Activated T-cell treated with anti-CD3 and anti-CD28 coated beads for 1 hour (primary cell): ENCODE results near the gene ATOSA.

Experiments
- DNase-seq: peaks from one replicate; pipeline ENCODE4 v3.0.0-alpha.2; 2020; ENCODE audit warnings: low read depth

Gene ATOSA

GRCh38 chr15:52679232-52680040, at the start of gene ATOSA:
Gene ATOSA (minus strand): TSS chr15:52679388. CDS start chr15:52678021, 1,367 bp downstream.
- DNase-seq = peak; percentile 81

DNA sequence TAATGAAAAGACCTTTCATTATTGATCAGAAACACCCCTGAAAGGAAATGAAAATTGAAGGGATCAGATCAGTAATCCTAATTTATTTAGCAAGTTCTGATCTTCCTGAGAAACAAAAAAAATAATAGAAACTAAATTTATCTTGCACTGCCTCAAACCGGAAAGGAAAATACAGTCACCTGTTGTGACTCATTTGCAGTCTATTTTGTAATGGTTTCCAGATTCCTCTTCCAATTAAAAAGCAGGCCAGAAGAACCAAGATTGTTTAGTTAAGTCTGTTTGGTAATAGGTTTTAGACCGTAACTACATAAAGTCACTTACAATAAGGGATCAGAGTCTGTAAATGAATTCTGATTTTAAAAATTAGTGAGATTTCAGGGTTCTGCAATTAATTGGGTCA, 49.7 kb upstream of the ATOSA start:
- no peak for DNase-seq

GRCh38 chr15:52727815-52728214, 48.6 kb upstream of the ATOSA start:
- no peak for DNase-seq

GRCh38 chr15:52726195-52726594, 47.0 kb upstream of the ATOSA start:
- DNase-seq = no peak

DNA sequence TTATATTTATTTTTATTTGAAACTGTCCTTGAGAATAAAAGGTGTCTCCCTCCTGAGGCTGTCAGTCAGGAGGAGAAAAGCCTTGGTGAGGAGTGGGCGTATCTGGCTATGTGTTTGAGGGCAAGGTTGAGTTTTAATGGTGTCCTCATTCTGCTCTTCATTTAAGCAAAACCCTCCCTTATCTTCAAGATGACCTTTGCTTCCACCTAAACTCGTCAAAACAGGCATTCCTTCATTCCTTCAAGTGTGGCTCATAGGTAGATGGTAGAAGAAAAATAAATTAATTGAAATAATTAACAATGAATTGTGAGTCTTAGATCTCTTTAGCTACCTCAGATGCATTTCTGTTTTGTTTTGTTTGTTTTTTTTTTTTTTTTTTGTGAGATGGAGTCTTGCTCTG, 39.4 kb upstream of the ATOSA start:
- DNase-seq = no peak

DNA sequence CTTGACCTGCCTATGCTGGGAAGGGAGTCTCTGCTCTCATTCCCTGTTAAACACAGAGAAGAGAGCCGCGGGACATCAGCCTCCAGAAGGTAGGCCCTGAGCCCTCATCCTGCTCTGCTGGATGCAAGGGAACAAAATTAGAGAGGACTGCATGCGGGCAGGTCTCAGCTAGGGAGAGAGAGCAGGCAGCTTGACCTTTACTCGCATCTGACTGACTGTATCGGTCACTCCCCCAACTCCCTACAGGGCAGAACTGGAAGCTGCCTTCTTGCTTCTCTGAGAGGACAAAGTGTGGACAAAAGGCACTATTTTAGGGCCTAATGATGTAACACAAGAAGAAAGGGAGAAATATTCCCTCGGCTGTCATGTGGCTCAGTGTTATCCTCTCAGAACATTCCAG, 38.7 kb upstream of the ATOSA start:
- DNase-seq = no peak

DNA sequence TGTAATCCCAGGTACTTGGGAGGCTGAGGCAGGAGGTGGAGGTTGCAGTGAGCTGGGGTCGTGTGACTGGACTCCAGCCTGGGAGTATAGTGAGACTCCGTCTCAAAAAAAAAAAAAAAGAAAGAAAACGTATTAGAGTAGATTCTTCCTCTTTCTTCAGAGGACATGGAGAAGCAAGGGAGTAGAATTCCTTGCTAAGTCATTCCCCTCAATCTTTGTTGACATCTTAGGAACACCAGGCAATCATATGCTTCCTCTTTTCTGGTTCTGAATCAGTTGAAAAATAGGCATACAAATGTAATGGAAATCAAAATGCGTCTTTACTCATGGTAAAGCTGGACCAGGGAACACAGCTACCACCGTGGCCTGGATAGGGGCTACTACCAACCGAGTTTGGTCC, 38.3 kb upstream of the ATOSA start:
- no peak for DNase-seq

DNA sequence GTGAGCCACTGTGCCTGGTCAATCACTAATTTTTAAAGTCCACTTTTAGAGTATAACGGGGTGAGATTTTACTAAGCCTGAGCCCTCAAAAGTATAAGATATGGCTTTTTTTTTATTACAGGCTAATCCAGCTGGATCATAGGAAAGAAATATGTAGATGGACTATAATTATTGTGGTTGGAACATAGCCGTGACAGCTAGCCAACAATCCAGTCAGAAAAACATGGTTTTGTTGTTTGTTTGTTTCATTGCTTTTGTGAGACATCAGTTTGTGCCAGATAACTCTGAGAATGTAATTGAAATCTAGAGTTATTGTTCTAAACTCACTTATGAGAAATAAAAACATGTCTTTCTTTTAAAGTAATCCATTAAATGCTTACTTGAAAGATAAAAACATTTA, 37.3 kb upstream of the ATOSA start:
- DNase-seq = no peak

GRCh38 chr15:52715411-52715810, 36.2 kb upstream of the ATOSA start:
- DNase-seq = no peak

GRCh38 chr15:52714968-52715367, 35.8 kb upstream of the ATOSA start:
- DNase-seq = no peak

- DNase-seq = no peak
Measured at GRCh38 chr15:52710708-52711389, 31.7 kb upstream of the ATOSA start.

- no peak for DNase-seq
Measured at GRCh38 chr15:52710050-52710707, 31.0 kb upstream of the ATOSA start.

GRCh38 chr15:52709187-52709981, 30.2 kb upstream of the ATOSA start:
- no peak for DNase-seq

DNA sequence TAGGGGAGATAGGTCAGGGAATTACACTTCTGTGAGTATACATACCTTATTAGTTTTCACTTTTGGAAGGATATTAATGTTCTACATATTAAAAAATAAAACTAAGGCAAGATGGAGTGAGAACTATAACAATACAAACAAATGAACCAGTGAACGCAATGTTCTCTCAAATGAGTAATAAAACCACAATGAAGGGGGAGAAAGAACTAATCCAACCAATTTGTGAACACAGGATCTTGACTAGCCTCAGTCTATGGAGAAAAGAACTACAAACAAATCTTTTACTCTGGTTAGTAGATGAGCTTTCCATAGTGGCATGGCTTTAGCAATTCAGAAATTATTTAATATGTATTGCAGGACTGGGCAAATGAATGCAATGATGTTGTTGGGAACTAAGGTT, 26.9 kb upstream of the ATOSA start:
- no peak for DNase-seq

GRCh38 chr15:52702390-52702789, 23.2 kb upstream of the ATOSA start:
- no peak for DNase-seq

GRCh38 chr15:52699457-52699856, 20.3 kb upstream of the ATOSA start:
- DNase-seq = no peak

- DNase-seq = no peak
Measured at GRCh38 chr15:52698514-52698913, 19.3 kb upstream of the ATOSA start.

GRCh38 chr15:52697051-52697450, 17.9 kb upstream of the ATOSA start:
- no peak for DNase-seq

DNA sequence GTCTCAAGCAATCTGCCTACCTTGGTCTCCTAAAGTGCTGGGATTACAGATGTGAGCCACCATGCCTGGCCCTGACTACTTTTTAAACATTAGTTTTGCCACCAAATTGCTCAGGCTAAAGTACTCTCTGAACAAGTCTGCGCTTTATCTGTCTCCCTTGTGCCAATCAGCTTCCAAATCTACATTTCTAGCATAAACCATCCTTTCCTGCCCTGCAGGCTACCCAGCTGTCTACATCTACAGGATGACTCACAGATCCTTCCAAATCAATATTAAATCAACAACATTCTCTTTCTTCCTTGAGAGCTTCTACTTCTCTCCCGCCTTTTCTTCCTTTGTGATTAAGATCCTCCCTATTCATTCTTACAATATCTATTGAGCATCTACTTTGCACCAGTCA, 16.0 kb upstream of the ATOSA start:
- DNase-seq = no peak

DNA sequence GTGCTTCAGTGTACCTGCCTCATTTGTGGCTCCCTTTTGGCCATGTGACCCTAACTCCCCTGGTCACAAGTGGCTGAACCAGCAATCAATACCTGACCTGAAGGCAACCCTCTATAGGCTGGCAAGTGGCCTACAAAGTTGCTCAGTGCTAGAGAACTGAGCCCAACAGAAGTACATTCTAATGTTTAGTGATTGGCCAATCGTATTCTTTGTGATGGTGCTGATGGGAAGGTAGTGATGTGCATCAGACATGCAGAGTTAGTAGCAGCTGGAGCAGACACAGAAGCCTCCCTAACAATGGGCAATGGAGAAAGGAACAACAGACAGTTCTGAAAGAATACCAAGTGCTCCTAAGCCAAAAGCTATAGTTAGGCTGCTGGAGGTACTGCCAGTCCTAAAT, 10.4 kb upstream of the ATOSA start:
- DNase-seq = no peak

DNA sequence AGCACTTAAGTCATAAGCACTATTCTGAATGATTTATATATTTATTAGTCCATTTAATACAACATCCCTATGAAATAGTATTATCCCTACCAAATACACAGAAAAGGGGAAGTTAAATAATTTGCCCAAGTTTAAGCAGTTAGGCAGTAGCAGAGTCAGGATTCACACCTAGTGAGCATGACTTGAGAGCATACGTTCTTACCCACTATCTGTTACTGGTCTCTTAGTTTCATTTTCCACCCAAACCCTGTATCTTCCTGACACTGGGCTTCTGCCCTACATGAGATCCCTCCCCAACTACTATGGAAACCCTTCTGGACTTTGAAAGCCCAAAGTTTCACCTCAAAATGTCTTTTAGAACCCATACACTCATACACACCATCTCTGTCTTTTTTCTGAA, 4.4 kb upstream of the ATOSA start:
- DNase-seq = no peak

DNA sequence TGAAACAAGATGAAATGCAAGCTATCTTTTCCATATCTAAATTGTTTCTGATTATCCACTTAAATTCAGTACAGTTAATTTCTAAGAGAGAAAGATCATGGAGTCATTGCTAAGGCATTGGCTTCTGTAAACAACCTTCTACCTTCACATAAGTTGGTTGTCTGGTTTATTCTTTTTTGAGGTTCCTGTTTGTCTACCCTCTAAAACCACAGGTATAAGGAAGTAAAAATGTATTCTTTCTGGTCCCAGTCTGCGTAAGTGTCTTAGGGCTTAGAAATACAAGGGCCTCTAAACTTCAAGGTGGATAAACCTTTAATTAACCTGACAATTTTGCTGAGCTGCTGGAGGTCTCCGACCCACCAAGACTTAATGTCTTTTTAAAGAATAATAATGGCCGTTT, 3.6 kb upstream of the ATOSA start:
- no peak for DNase-seq
